ENCODE results near the gene JKAMP.
A peak's percentile ranks its signal among the peaks of the same experiment; 100 is the strongest.

JKAMP gene

GRCh38 chr14:59492384-59492783 lies 8.1 kb downstream of the JKAMP start:
- H3K4me3 ChIP-seq (ENCODE audit: low read depth, low read length), result no peak overlapping the region
- no peak for TF ChIP-seq CTCF (IDR thresholded peaks at IDR 0.05; ENCODE audit: borderline replicate concordance, insufficient read depth, low read depth, low read length)

GRCh38 chr14:59500732-59501131 lies 16.4 kb downstream of the JKAMP start:
- H3K4me3 ChIP-seq (ENCODE audit: low read depth, low read length), result no peak overlapping the region
- no peak for TF ChIP-seq CTCF (IDR thresholded peaks at IDR 0.05; ENCODE audit: borderline replicate concordance, insufficient read depth, low read depth, low read length)

- TF ChIP-seq CTCF (IDR thresholded peaks at IDR 0.05; ENCODE audit: borderline replicate concordance, insufficient read depth, low read depth, low read length), result no peak
These were observed 18.9 kb downstream of the JKAMP start for GRCh38 chr14:59503256-59503655.

GRCh38 chr14:59507063-59507751 lies 22.9 kb downstream of the JKAMP start:
- TF ChIP-seq CTCF (IDR thresholded peaks at IDR 0.05; ENCODE audit: borderline replicate concordance, insufficient read depth, low read depth, low read length), result peak; percentile 93
- no peak overlapping the region for H3K4me3 ChIP-seq (ENCODE audit: low read depth, low read length)

More at GRCh38 chr14:59503256-59503655, 18.9 kb downstream of the JKAMP start:
- no peak overlapping the region for H3K4me3 ChIP-seq (ENCODE audit: low read depth, low read length)

GRCh38 chr14:59507752-59508103 lies 23.4 kb downstream of the JKAMP start:
- no peak overlapping the region for H3K4me3 ChIP-seq (ENCODE audit: low read depth, low read length)
- TF ChIP-seq CTCF (IDR thresholded peaks at IDR 0.05; ENCODE audit: borderline replicate concordance, insufficient read depth, low read depth, low read length), result no peak

GRCh38 chr14:59509101-59509500 lies 24.8 kb downstream of the JKAMP start:
- H3K4me3 ChIP-seq (ENCODE audit: low read depth, low read length), result no peak overlapping the region
- no peak for TF ChIP-seq CTCF (IDR thresholded peaks at IDR 0.05; ENCODE audit: borderline replicate concordance, insufficient read depth, low read depth, low read length)

- no peak overlapping the region for H3K4me3 ChIP-seq (ENCODE audit: low read depth, low read length)
- TF ChIP-seq CTCF (IDR thresholded peaks at IDR 0.05; ENCODE audit: borderline replicate concordance, insufficient read depth, low read depth, low read length), result no peak
These were observed 25.7 kb downstream of the JKAMP start for GRCh38 chr14:59510001-59510400.
